B cell (primary cell): ENCODE results near the gene IPMK. TPM values are rescaled to one million over a fixed set of nuclear protein-coding genes. Genes with fewer than 3 reads are reported as not detected.
A peak's percentile ranks its signal among the peaks of the same experiment; 100 is the strongest.

Experiments used
- ATAC-seq: fragments of 200-7000 bp; cut with Tn5 transposase; one replicate; pipeline ENCODE4 v1.10.0; 2021; ENCODE audit warnings: low read depth, mild to moderate bottlenecking, moderate number of reproducible peaks, moderate library complexity
- CTCF ChIA-PET: fragments of 350-600 bp; sonication (Branson Sonifier 250); formaldehyde crosslinking; loops from one replicate; lab custom pipeline; 2021; ENCODE audit warnings: antibody characterized with exemption, inconsistent platforms; lab: Charles Lee
- POLR2A ChIA-PET: fragments of 350-600 bp; sonication (Branson Sonifier 250); formaldehyde crosslinking; loops from one replicate; lab custom pipeline; 2021; ENCODE audit warnings: antibody characterized with exemption; lab: Charles Lee
- DNase-seq: peaks from one replicate; pipeline ENCODE4 v3.0.0; 2013
- H2AFZ ChIP-seq: 2 replicates; pipeline ENCODE4 v1.6.1; 2012; ENCODE audit warnings: mild to moderate bottlenecking, low read depth, low read length; ENCODE audit not compliant: insufficient read depth, poor library complexity, severe bottlenecking
- H3K27ac ChIP-seq, 2 donors: 1 replicate in 1 of 2; 2 replicates in 1 of 2; pipeline ENCODE4 v1.5.1; 2012 to 2013; ENCODE audit warnings: low read length in 2 of 2, mild to moderate bottlenecking in 2 of 2, moderate library complexity in 1 of 2
- H3K27me3 ChIP-seq, 4 experiments: fragments of 200-600 bp in 1 of 4; sonication (generic) in 1 of 4; replicated peaks in 1 of 4; 1 replicate in 2 of 4; 2 replicates in 2 of 4; pipeline versions ENCODE4 v1.6.1 to v1.7.0; 2013 to 2016; ENCODE audit warnings: low read length in 3 of 4, mild to moderate bottlenecking in 2 of 4, mixed read lengths in 1 of 4, moderate library complexity in 1 of 4; ENCODE audit not compliant: insufficient read depth in 4 of 4, control insufficient read depth in 3 of 4; ENCODE audit errors: control extremely low read depth in 1 of 4
- H3K36me3 ChIP-seq, 2 experiments: replicated peaks in 1 of 2; 1 replicate in 1 of 2; 2 replicates in 1 of 2; pipeline versions ENCODE4 v1.6.1 to v1.7.1; 2013; ENCODE audit warnings: low read length in 1 of 2; ENCODE audit not compliant: insufficient read depth in 2 of 2, control insufficient read depth in 1 of 2; ENCODE audit errors: control extremely low read depth in 1 of 2, extremely low read depth in 1 of 2
- H3K4me1 ChIP-seq, 2 donors: fragments of 200-600 bp in 1 of 2; sonication (generic) in 1 of 2; 1 replicate in 1 of 2; 2 replicates in 1 of 2; pipeline versions ENCODE4 v1.5.1 to v1.6.1; 2013 to 2017; ENCODE audit warnings: low read length in 2 of 2; ENCODE audit not compliant: control insufficient read depth in 2 of 2, insufficient read depth in 2 of 2
- H3K4me2 ChIP-seq: replicated peaks from 2 replicates; pipeline ENCODE3; 2012; ENCODE audit warnings: mild to moderate bottlenecking, low read depth, low read length; ENCODE audit not compliant: poor library complexity, severe bottlenecking
- H3K4me3 ChIP-seq, 5 experiments: fragments of 200-600 bp in 1 of 5; sonication (generic) in 1 of 5; 1 replicate in 3 of 5; 2 replicates in 2 of 5; pipeline versions ENCODE4 v1.5.1 to v1.7.0; 2011 to 2016; ENCODE audit warnings: low read length in 4 of 5, mild to moderate bottlenecking in 4 of 5, low read depth in 2 of 5, control low read depth in 1 of 5, moderate library complexity in 1 of 5; ENCODE audit not compliant: insufficient read depth in 1 of 5; ENCODE audit errors: control extremely low read depth in 1 of 5, extremely low read depth in 1 of 5
- H3K79me2 ChIP-seq: fragments of 200-600 bp; sonication (generic); one replicate; pipeline ENCODE4 v1.6.0; 2016; ENCODE audit warnings: low read length; ENCODE audit not compliant: control insufficient read depth, insufficient read depth
- H3K9ac ChIP-seq: fragments of 200-600 bp; sonication (generic); 2 replicates; pipeline ENCODE4 v1.6.1; 2017; ENCODE audit warnings: mild to moderate bottlenecking, low read length, moderate library complexity
- H3K9me3 ChIP-seq, 3 donors: one replicate each; pipeline versions ENCODE4 v1.6.1 to v1.7.1; 2013; ENCODE audit warnings: low read length in 2 of 3; ENCODE audit not compliant: control insufficient read depth in 2 of 3, insufficient read depth in 1 of 3; ENCODE audit errors: control extremely low read depth in 1 of 3
- H4K20me1 ChIP-seq: 2 replicates; pipeline ENCODE4 v1.6.0; 2012; ENCODE audit warnings: mild to moderate bottlenecking, low read length; ENCODE audit not compliant: insufficient read depth, control insufficient read depth, poor library complexity, severe bottlenecking
- H3K27ac Mint-ChIP-seq: one replicate; pipeline ENCODE4 v1.8.0; 2021; ENCODE audit warnings: mixed read lengths
- H3K27me3 Mint-ChIP-seq: one replicate; pipeline ENCODE4 v1.8.0; 2021; ENCODE audit warnings: mixed read lengths
- H3K4me1 Mint-ChIP-seq: one replicate; pipeline ENCODE4 v1.8.0; 2021; ENCODE audit warnings: mixed read lengths
- H3K4me3 Mint-ChIP-seq: one replicate; pipeline ENCODE4 v1.8.0; 2021; ENCODE audit warnings: mixed read lengths
- H3K9me3 Mint-ChIP-seq: one replicate; pipeline ENCODE4 v1.8.0; 2022; ENCODE audit warnings: mixed read lengths; ENCODE audit not compliant: insufficient read depth
- EZH2 ChIP-seq: IDR thresholded peaks from 2 replicates; pipeline ENCODE4 v1.6.1; 2012; ENCODE audit warnings: borderline replicate concordance, low read depth, mild to moderate bottlenecking, moderate library complexity, low read length; ENCODE audit not compliant: insufficient read depth, poor library complexity, severe bottlenecking
- WGBS: methylation state at CpG from one replicate; pipeline ENCODE4 v1.1.5; 2013; ENCODE audit warnings: missing lambda C conversion rate; ENCODE audit not compliant: insufficient coverage; 5-methylcytosine and 5-hydroxymethylcytosine counted together
- intact Hi-C: fragments of 100-400 bp; cut with micrococcal nuclease; formaldehyde crosslinking; loops from one replicate; pipeline ENCODE4 v1.10.0; 2022
- polyA plus RNA-seq: library from polyadenylated mRNA; depleted of rRNA; stranded (reverse); fragments of >200 nt; gene quantifications from 2 replicates; pipeline ENCODE4 v1.2.3, GENCODE V29; 2012
- total RNA-seq, 2 donors: library from RNA; stranded (reverse); fragments of 120-200 nt in 1 of 2; gene quantifications; 1 replicate in 1 of 2; 2 replicates in 1 of 2; pipeline versions ENCODE4 v1.2.3 to v1.2.4, GENCODE V29; 2013 to 2022
- TF ChIP-seq, protein P1 (sequence below): fragments of 200-600 bp; IDR thresholded peaks from one replicate; pipeline ENCODE4 v1.8.0; 2022; ENCODE audit warnings: antibody characterized with exemption, mild to moderate bottlenecking

The IPMK gene
- total and polyA plus RNA-seq, 2 donors (not counting 1 experiment from before 2014, with no cell fraction given), result 1.9 to 8.6 TPM

DNA sequence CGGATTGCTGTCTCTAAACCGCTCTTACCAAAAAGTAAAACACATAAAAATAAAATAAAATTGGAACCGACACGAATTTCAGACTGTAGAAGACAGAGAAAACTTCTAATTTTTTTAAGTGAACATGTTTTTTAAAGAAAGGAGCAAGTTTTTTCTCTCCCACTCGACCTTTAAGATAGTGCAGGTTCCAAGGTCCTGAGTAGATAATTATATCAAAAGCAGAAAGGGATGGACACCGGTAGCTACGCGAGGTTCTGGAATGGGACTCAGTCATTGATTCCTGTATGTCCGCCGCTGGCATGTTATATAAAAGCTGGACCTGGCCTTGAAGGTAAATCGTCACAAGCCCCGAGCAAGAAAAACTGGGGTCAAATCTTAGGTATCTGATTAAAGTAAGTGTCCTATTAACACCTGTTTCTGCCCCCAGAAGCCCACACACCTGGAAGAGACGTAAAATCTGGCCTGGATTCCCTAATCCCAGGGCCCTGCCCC is 806 bp upstream of the IPMK start:
- H3K4me3 ChIP-seq, result peak overlapping the region; percentile 67 to 88 (median 76)
- POLR2A ChIA-PET, result interaction anchor here (0.7 to 1.9 kb wide), 2 partner anchors 67 to 116 kb away, joined by 3 to 16 read pairs; partner anchors contain the start of gene TFAM

More for the DNA sequence above, 806 bp upstream of the IPMK start:
- H3K4me3 Mint-ChIP-seq, result peak overlapping the region; percentile 97
- ATAC-seq, result no peak
- Histone ChIP-seq H3K36me3 (no peaks in the 10 kb centered on the region), H3K9ac (peak overlapping the region; percentile 92), H3K9me3 (no peaks in the 10 kb centered on the region), H2AFZ (peak overlapping the region; percentile 92), H3K27ac (peak overlapping the region; percentile 89 to 98), H3K4me1 (peaks cover 25 to 34% of the 10 kb centered on the region in 2 donors), H3K79me2 (peaks cover 71% of the 10 kb centered on the region), H4K20me1 (peaks cover 14% of the 10 kb centered on the region), H3K27me3 (no peaks in the 10 kb centered on the region), H3K4me2 (peak overlapping the region; percentile 91)
- CTCF ChIA-PET, result interaction anchor here (1.2 to 3.2 kb wide), 3 partner anchors 23 to 116 kb away, joined by 6 to 15 read pairs (median 9); partner anchors contain the start of gene TFAM
- TF ChIP-seq EZH2, result no peak
- TF ChIP-seq, protein P1, sequence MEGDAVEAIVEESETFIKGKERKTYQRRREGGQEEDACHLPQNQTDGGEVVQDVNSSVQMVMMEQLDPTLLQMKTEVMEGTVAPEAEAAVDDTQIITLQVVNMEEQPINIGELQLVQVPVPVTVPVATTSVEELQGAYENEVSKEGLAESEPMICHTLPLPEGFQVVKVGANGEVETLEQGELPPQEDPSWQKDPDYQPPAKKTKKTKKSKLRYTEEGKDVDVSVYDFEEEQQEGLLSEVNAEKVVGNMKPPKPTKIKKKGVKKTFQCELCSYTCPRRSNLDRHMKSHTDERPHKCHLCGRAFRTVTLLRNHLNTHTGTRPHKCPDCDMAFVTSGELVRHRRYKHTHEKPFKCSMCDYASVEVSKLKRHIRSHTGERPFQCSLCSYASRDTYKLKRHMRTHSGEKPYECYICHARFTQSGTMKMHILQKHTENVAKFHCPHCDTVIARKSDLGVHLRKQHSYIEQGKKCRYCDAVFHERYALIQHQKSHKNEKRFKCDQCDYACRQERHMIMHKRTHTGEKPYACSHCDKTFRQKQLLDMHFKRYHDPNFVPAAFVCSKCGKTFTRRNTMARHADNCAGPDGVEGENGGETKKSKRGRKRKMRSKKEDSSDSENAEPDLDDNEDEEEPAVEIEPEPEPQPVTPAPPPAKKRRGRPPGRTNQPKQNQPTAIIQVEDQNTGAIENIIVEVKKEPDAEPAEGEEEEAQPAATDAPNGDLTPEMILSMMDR, result no peak
- 0% methylated on average over 6 of the region's 13 CpGs for WGBS
- no peaks in the 10 kb centered on the region for H3K9me3 Mint-ChIP-seq
- peaks cover 41% of the 10 kb centered on the region for H3K4me1 Mint-ChIP-seq
- intact Hi-C loops, result loop anchor here (5.0 to 10.0 kb wide), 3 partner anchors 41 to 1966 kb away; partner anchors contain the start of gene CCDC6
- peak overlapping the region; percentile 96 for H3K27ac Mint-ChIP-seq
- no peak for DNase-seq
- H3K27me3 Mint-ChIP-seq, result no peaks in the 10 kb centered on the region
